HepG2 (cell line): ENCODE results near the gene SPNS3. TPM values are rescaled to one million over a fixed set of nuclear protein-coding genes. Genes with fewer than 3 reads are reported as not detected.

Experiments used
- NFIB ChIP-seq: sonication (generic); formaldehyde crosslinking; IDR thresholded peaks from 2 replicates; pipeline ENCODE4 v1.9.0; 2021; ENCODE audit warnings: missing genetic modification reagents, mild to moderate bottlenecking, borderline replicate concordance
- ZNF629 ChIP-seq: sonication (generic); formaldehyde crosslinking; conservative IDR thresholded peaks from 2 replicates; pipeline ENCODE4 v1.5.0; 2020; ENCODE audit warnings: missing genetic modification reagents
- polyA plus RNA-seq, 8 experiments: library from polyadenylated mRNA; depleted of rRNA in 3 of 8; stranded (reverse) in 7 of 8; unstranded in 1 of 8; fragments of >200 nt; fragmentation: Illumina TruSeq in 4 of 8; extraction: Trizol in 4 of 8; gene quantifications; 2 replicates each; pipeline versions ENCODE4 v1.2.1 to v1.2.3, GENCODE V29; 2011 to 2016; ENCODE audit warnings: low read depth in 4 of 8, missing spikeins in 1 of 8, mixed read lengths in 1 of 8; ENCODE audit not compliant: insufficient read depth in 1 of 8
- total RNA-seq, 5 experiments: library from RNA; depleted of rRNA; stranded (reverse); fragments of >200 nt; fragmentation: Illumina TruSeq; extraction: Trizol; gene quantifications; 2 replicates each; pipeline ENCODE4 v1.2.3, GENCODE V29; 2016; ENCODE audit warnings: low read depth in 1 of 5
- TF ChIP-seq, protein P1 (sequence below): sonication (generic); formaldehyde crosslinking; IDR thresholded peaks from 2 replicates; pipeline ENCODE4 v1.9.0; 2021; ENCODE audit warnings: missing genetic modification reagents, borderline replicate concordance
- TF ChIP-seq, protein P2 (sequence below): sonication (generic); formaldehyde crosslinking; IDR thresholded peaks from 2 replicates; pipeline ENCODE4 v1.8.0; 2022; ENCODE audit warnings: missing genetic modification reagents, mild to moderate bottlenecking, inconsistent platforms, borderline replicate concordance
- TF ChIP-seq, protein P3 (sequence below): sonication (generic); formaldehyde crosslinking; IDR thresholded peaks from 2 replicates; pipeline ENCODE4 v1.4.0; 2020; ENCODE audit warnings: missing genetic modification reagents, borderline replicate concordance

Gene SPNS3
- total and polyA plus RNA-seq, 2 of the 13 experiments (the other 11 are each of a cell fraction or from before 2014, with no cell fraction given), result not detected

DNA sequence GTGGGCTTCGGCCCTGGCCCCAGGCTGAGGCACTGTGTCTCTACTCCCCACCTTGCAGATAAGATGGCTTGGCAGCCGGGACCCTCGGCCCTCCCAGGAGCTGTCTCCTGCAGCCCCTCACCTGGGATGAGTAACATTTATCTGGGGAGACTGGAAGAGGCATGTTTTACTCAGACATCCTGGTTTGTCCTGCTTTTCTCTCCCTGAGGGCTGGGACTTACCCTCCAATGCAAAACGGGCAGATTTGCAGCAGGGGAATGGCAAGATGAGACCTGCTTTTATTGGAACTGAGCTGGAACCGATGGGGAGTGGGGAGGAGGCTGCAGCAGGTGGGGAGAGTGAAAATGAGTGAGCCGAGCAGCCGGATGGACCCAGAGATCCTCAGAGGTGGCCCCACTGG, 39.9 kb upstream of the SPNS3 start (continued):
- TF ChIP-seq, protein P1, sequence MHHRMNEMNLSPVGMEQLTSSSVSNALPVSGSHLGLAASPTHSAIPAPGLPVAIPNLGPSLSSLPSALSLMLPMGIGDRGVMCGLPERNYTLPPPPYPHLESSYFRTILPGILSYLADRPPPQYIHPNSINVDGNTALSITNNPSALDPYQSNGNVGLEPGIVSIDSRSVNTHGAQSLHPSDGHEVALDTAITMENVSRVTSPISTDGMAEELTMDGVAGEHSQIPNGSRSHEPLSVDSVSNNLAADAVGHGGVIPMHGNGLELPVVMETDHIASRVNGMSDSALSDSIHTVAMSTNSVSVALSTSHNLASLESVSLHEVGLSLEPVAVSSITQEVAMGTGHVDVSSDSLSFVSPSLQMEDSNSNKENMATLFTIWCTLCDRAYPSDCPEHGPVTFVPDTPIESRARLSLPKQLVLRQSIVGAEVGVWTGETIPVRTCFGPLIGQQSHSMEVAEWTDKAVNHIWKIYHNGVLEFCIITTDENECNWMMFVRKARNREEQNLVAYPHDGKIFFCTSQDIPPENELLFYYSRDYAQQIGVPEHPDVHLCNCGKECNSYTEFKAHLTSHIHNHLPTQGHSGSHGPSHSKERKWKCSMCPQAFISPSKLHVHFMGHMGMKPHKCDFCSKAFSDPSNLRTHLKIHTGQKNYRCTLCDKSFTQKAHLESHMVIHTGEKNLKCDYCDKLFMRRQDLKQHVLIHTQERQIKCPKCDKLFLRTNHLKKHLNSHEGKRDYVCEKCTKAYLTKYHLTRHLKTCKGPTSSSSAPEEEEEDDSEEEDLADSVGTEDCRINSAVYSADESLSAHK (CRISPR knock-in tag), result no peak
- no peak for TF ChIP-seq NFIB (CRISPR knock-in tag)
- TF ChIP-seq, protein P2, sequence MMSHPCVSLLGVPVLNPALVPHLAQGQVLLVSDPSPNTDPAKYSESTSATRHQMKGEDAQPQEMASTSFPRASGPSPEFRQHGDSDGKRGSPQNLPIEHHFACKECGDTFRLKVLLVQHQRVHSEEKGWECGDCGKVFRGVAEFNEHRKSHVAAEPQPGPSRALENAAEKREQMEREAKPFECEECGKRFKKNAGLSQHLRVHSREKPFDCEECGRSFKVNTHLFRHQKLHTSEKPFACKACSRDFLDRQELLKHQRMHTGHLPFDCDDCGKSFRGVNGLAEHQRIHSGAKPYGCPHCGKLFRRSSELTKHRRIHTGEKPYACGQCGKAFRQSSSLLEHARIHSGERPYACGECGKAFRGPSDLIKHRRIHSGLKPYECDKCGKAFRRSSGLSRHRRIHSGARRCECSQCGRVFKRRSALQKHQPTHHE (CRISPR knock-in tag), result no peak
- TF ChIP-seq, protein P3, sequence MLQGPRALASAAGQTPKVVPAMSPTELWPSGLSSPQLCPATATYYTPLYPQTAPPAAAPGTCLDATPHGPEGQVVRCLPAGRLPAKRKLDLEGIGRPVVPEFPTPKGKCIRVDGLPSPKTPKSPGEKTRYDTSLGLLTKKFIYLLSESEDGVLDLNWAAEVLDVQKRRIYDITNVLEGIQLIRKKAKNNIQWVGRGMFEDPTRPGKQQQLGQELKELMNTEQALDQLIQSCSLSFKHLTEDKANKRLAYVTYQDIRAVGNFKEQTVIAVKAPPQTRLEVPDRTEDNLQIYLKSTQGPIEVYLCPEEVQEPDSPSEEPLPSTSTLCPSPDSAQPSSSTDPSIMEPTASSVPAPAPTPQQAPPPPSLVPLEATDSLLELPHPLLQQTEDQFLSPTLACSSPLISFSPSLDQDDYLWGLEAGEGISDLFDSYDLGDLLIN (CRISPR knock-in tag), result no peak
- TF ChIP-seq ZNF629, result no peak
- TF ChIP-seq, all 625 proteins: peak for 0
